Neural cell (in vitro differentiated cells): ENCODE results near the gene LRRC8E. TPM values are rescaled to one million over a fixed set of nuclear protein-coding genes. Genes with fewer than 3 reads are reported as not detected.

Experiments used
- H2AFZ ChIP-seq: fragments of 200-600, 300-800 bp; sonication (generic), shearing (Covaris generic); 2 replicates; pipeline ENCODE4 v1.6.0; 2014; ENCODE audit warnings: low read depth, mild to moderate bottlenecking, antibody characterized with exemption, low read length, moderate library complexity
- H3F3A ChIP-seq: fragments of 200-600 bp; shearing (Covaris generic); 2 replicates; pipeline ENCODE4 v1.6.1; 2016; ENCODE audit warnings: mild to moderate bottlenecking, moderate library complexity, mixed read lengths, antibody characterized with exemption, low read length; ENCODE audit not compliant: insufficient read depth, poor library complexity, severe bottlenecking
- H3K27ac ChIP-seq: fragments of 200-600, 300-800 bp; sonication (generic), shearing (Covaris generic); 2 replicates; pipeline ENCODE4 v1.5.1; 2014; ENCODE audit warnings: mild to moderate bottlenecking, low read length, moderate library complexity
- H3K27me3 ChIP-seq: fragments of 300-800, 200-600 bp; sonication (generic), shearing (Covaris generic); 2 replicates; pipeline ENCODE4 v1.6.0; 2014; ENCODE audit warnings: mild to moderate bottlenecking, low read depth, low read length, moderate library complexity; ENCODE audit not compliant: insufficient read depth
- H3K36me3 ChIP-seq: fragments of 300-800, 200-600 bp; sonication (generic), shearing (Covaris generic); 2 replicates; pipeline ENCODE4 v1.5.1; 2014; ENCODE audit warnings: mild to moderate bottlenecking, antibody characterized with exemption, low read length, moderate library complexity; ENCODE audit not compliant: insufficient read depth
- H3K4me2 ChIP-seq: fragments of 300-800, 200-600 bp; sonication (generic), shearing (Covaris generic); 2 replicates; pipeline ENCODE4 v1.6.0; 2014; ENCODE audit warnings: mild to moderate bottlenecking, low read length
- H3K4me3 ChIP-seq: fragments of 300-800, 200-600 bp; sonication (generic), shearing (Covaris generic); 2 replicates; pipeline ENCODE4 v1.5.1; 2014; ENCODE audit warnings: mild to moderate bottlenecking, low read length, moderate library complexity
- H3K79me2 ChIP-seq: fragments of 200-600 bp; shearing (Covaris generic); replicated peaks from 2 replicates; pipeline ENCODE4 v1.6.0; 2014; ENCODE audit warnings: mild to moderate bottlenecking, low read length, moderate library complexity; ENCODE audit not compliant: insufficient read depth
- H3K9ac ChIP-seq: fragments of 300-800, 200-600 bp; sonication (generic), shearing (Covaris generic); 2 replicates; pipeline ENCODE4 v1.6.1; 2016; ENCODE audit warnings: mild to moderate bottlenecking, low read length, mixed read lengths
- H3K9me2 ChIP-seq: fragments of 200-600 bp; shearing (Covaris generic); 2 replicates; pipeline ENCODE4 v1.6.1; 2016; ENCODE audit warnings: mild to moderate bottlenecking, low read length, mixed read lengths; ENCODE audit not compliant: insufficient read depth
- H3K9me3 ChIP-seq: fragments of 200-600, 300-800 bp; sonication (generic), shearing (Covaris generic); 2 replicates; pipeline ENCODE4 v1.6.1; 2016; ENCODE audit warnings: mild to moderate bottlenecking, mixed run types, low read length, moderate library complexity, mixed read lengths
- H4K20me1 ChIP-seq: fragments of 200-600 bp; shearing (Covaris generic); 2 replicates; pipeline ENCODE4 v1.6.1; 2016; ENCODE audit warnings: mild to moderate bottlenecking, mixed run types; ENCODE audit not compliant: insufficient read depth
- EP300 ChIP-seq: fragments of 450-650 bp; conservative IDR thresholded peaks from 2 replicates; pipeline ENCODE4 v1.6.1; 2014; ENCODE audit warnings: antibody characterized with exemption, mild to moderate bottlenecking, moderate library complexity; ENCODE audit not compliant: poor library complexity, severe bottlenecking
- EZH2 ChIP-seq: fragments of 200-600, 300-800 bp; shearing (Covaris generic), sonication (generic); IDR thresholded peaks from 2 replicates; pipeline ENCODE4 v1.6.1; 2014; ENCODE audit warnings: antibody characterized with exemption, low read length, borderline replicate concordance, mild to moderate bottlenecking; ENCODE audit not compliant: insufficient read depth, poor library complexity, severe bottlenecking
- MXI1 ChIP-seq: fragments of 450-650 bp; conservative IDR thresholded peaks from 2 replicates; pipeline ENCODE4 v1.6.1; 2014; ENCODE audit warnings: antibody characterized with exemption, mild to moderate bottlenecking; ENCODE audit not compliant: poor library complexity, severe bottlenecking
- POLR2AphosphoS5 ChIP-seq: IDR thresholded peaks from 2 replicates; pipeline ENCODE4 v1.6.1; 2012
- RAD21 ChIP-seq: fragments of 450-650 bp; conservative IDR thresholded peaks from 2 replicates; pipeline ENCODE4 v1.6.1; 2014; ENCODE audit warnings: antibody characterized with exemption, mild to moderate bottlenecking, moderate library complexity
- SMC3 ChIP-seq: fragments of 450-650 bp; conservative IDR thresholded peaks from 2 replicates; pipeline ENCODE4 v1.6.1; 2014; ENCODE audit warnings: antibody characterized with exemption, mild to moderate bottlenecking, moderate library complexity; ENCODE audit not compliant: poor library complexity
- TAF1 ChIP-seq: IDR thresholded peaks from 2 replicates; pipeline ENCODE4 v1.6.1; 2012; ENCODE audit warnings: low read depth
- polyA plus RNA-seq: library from polyadenylated mRNA; depleted of rRNA; stranded (reverse); fragments of >200 nt; gene quantifications from 2 replicates; pipeline ENCODE4 v1.2.3, GENCODE V29; 2014
- TF ChIP-seq, protein P1 (sequence below): fragments of 450-650 bp; IDR thresholded peaks from 2 replicates; pipeline ENCODE4 v1.5.1; 2014; ENCODE audit warnings: antibody characterized with exemption, mild to moderate bottlenecking, moderate library complexity; ENCODE audit not compliant: poor library complexity, severe bottlenecking
- TF ChIP-seq, protein P2 (sequence below): IDR thresholded peaks from 2 replicates; pipeline ENCODE4 v1.6.1; 2012; ENCODE audit warnings: borderline replicate concordance

LRRC8E gene
- polyA plus RNA-seq, 1 donor from 2014 or later, result not detected

DNA sequence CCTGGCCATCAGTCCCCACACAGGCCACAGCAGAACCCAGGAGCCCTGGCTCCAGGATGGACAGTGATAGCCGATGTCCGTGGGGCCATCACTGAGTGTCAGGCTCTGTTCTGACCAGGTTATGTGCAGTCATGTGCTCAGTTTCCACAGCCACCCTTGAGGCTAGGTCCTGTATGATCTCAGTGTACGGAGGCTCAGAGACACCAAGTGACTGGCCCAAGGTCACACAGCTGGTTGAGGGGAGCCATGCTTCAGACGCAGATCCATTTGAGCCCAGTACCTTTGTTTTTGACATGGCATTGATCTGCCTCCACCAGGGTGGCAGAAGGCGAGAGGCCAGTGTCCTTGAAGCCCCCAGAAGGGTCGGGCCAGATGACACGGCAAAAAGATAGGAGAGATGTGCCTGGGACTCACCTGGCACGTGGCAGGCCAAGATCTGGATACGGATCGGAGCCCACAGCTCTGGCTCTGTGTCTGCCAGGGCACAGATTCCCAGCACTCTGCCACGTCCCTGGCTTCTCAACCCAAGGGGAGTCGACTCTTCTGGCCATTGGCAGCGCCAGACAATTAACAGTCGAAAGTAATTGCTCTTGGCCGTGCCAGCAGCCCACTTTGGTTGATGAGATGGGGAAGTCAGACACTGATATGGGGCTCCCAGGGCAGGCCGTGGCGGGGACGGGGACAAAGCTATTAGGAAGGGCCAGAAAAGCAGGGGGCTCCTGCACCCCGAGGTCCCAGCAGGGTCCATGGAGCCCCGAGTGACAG, 42.7 kb upstream of the LRRC8E start:
- Histone ChIP-seq H3F3A (no peaks in the 10 kb centered on the region), H2AFZ (no peak overlapping the region), H3K27ac (no peak overlapping the region), H4K20me1 (no peaks in the 10 kb centered on the region), H3K9me2 (no peaks in the 10 kb centered on the region), H3K9ac (no peak overlapping the region), H3K79me2 (peaks cover 2% of the 10 kb centered on the region), H3K27me3 (no peaks in the 10 kb centered on the region), H3K4me2 (no peak overlapping the region), H3K36me3 (no peaks in the 10 kb centered on the region), H3K4me3 (no peak overlapping the region), H3K9me3 (no peaks in the 10 kb centered on the region)
- TF ChIP-seq RAD21 (no peak), TAF1 (no peak), EZH2 (no peak), MXI1 (no peak), EP300 (no peak), POLR2AphosphoS5 (no peak)
- TF ChIP-seq, protein P1, sequence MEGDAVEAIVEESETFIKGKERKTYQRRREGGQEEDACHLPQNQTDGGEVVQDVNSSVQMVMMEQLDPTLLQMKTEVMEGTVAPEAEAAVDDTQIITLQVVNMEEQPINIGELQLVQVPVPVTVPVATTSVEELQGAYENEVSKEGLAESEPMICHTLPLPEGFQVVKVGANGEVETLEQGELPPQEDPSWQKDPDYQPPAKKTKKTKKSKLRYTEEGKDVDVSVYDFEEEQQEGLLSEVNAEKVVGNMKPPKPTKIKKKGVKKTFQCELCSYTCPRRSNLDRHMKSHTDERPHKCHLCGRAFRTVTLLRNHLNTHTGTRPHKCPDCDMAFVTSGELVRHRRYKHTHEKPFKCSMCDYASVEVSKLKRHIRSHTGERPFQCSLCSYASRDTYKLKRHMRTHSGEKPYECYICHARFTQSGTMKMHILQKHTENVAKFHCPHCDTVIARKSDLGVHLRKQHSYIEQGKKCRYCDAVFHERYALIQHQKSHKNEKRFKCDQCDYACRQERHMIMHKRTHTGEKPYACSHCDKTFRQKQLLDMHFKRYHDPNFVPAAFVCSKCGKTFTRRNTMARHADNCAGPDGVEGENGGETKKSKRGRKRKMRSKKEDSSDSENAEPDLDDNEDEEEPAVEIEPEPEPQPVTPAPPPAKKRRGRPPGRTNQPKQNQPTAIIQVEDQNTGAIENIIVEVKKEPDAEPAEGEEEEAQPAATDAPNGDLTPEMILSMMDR, result no peak

DNA sequence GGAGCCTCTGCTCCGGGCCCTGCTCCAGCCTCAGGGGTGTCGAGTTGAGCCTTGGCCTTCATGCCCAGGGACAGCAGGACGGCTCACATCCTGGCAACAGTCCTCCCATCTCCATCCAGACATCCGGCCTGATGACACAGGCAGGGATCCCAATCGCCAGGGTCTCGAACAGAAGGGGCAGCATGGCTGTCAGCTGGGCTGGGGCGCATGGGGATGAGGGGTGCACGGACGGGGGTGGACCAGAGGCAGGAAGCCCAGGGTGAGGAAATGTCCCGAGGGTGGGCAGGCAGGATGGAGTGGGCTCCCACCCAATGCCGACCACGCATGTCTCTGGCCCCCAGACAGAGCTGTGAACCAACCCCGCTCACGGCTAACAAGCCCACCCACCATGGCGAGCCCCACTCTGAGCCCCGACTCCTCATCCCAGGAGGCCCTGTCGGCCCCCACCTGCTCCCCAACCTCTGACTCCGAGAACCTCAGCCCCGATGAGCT, 42.1 kb upstream of the LRRC8E start:
- Histone ChIP-seq H3K79me2 (no peaks in the 10 kb centered on the region), H3K27ac (no peak overlapping the region), H3K9me3 (no peaks in the 10 kb centered on the region), H3K9me2 (no peaks in the 10 kb centered on the region), H3K9ac (no peak overlapping the region), H2AFZ (no peak overlapping the region), H3K27me3 (no peaks in the 10 kb centered on the region), H4K20me1 (no peaks in the 10 kb centered on the region), H3K4me3 (no peak overlapping the region), H3F3A (no peaks in the 10 kb centered on the region), H3K36me3 (no peaks in the 10 kb centered on the region), H3K4me2 (no peak overlapping the region)
- TF ChIP-seq EP300 (no peak), MXI1 (no peak), EZH2 (no peak), POLR2AphosphoS5 (no peak), TAF1 (no peak), SMC3 (no peak), RAD21 (no peak)
- TF ChIP-seq, protein P2, sequence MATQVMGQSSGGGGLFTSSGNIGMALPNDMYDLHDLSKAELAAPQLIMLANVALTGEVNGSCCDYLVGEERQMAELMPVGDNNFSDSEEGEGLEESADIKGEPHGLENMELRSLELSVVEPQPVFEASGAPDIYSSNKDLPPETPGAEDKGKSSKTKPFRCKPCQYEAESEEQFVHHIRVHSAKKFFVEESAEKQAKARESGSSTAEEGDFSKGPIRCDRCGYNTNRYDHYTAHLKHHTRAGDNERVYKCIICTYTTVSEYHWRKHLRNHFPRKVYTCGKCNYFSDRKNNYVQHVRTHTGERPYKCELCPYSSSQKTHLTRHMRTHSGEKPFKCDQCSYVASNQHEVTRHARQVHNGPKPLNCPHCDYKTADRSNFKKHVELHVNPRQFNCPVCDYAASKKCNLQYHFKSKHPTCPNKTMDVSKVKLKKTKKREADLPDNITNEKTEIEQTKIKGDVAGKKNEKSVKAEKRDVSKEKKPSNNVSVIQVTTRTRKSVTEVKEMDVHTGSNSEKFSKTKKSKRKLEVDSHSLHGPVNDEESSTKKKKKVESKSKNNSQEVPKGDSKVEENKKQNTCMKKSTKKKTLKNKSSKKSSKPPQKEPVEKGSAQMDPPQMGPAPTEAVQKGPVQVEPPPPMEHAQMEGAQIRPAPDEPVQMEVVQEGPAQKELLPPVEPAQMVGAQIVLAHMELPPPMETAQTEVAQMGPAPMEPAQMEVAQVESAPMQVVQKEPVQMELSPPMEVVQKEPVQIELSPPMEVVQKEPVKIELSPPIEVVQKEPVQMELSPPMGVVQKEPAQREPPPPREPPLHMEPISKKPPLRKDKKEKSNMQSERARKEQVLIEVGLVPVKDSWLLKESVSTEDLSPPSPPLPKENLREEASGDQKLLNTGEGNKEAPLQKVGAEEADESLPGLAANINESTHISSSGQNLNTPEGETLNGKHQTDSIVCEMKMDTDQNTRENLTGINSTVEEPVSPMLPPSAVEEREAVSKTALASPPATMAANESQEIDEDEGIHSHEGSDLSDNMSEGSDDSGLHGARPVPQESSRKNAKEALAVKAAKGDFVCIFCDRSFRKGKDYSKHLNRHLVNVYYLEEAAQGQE, result no peak
- TF ChIP-seq, protein P1, result no peak
